HG03280 (cell line): Measurements from ENCODE around the gene RBM26.

Source experiments
- ATAC-seq: cut with Tn5 transposase; IDR thresholded peaks from one replicate; pipeline ENCODE4 v1.9.1; 2021; ENCODE audit warnings: mild to moderate bottlenecking, moderate library complexity; ENCODE audit not compliant: unreplicated experiment

Gene RBM26

DNA sequence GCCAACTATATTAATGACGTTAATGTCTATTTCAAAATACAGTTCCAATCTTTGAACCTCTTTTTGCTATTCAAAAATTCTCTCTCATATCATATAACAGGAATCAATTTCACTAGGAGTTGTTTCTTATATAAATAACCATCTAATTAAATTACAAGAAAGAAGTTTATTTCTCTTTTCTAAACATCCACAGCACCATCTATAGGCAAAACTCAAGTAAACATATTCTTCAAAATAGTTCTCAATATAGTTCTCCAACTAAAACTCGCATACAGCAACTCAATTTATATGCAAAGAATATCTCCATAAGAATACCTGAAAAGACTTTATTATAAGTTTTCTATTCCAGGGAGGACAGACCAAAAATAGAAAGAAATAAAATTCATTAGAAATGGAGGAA lies 65.6 kb downstream of the RBM26 start:
- no peak for ATAC-seq

DNA sequence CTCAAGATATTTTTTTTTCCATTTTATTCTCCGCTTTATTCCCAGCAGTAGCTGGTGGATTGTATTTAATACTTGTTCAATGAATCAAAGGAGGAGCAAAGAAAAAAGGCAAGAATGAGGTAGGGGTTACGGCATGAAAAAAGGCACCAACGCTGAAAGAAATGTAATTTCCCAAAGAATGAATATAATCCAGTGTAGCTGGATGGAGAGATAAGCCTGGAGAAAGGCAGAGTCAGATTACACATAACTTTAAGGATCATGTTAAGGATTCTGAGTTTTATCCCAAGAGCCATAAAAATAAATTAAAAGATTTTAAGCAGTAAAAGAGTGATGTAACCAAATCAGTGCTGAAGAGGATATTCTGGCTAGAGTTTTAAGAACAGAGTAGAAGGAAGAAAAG lies 67.7 kb downstream of the RBM26 start:
- ATAC-seq: no peak

DNA sequence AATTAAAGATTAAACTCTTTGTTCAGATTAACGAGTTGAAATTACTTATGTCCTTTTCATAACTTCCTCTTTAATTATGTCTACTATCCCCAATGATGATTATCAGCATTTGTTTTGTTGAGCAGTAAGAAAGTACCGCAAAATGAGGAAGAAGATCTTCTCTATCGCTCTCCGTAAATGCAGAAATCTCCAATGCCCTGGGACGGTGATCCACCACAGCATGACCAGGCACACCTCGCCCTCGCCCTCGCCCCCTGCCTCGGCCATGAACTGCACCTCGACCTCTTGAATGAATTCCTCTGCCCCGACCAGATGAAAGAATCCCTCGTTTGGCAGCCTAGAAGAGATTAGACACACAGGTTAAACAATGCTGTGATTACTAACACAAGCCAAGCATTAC lies 69.1 kb downstream of the RBM26 start:
- ATAC-seq: no peak

DNA sequence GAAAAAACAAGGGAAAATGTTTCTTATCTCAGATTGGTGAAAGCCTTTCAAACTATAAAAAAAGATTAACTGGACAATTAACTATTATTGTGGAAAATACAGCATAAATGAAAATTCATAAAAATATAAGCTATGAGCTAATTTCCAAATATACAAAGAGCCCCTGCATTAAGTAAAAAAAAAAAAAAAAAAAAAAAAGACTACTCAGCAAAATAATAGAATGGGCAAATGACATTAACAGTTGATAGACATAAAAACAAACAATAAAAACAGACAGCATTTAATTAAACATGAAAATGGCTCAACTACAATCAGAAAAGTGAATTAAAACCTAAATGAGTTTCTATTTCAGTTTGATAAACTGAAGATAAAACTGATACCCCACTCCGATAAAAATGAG lies 77.5 kb downstream of the RBM26 start:
- no peak for ATAC-seq

DNA sequence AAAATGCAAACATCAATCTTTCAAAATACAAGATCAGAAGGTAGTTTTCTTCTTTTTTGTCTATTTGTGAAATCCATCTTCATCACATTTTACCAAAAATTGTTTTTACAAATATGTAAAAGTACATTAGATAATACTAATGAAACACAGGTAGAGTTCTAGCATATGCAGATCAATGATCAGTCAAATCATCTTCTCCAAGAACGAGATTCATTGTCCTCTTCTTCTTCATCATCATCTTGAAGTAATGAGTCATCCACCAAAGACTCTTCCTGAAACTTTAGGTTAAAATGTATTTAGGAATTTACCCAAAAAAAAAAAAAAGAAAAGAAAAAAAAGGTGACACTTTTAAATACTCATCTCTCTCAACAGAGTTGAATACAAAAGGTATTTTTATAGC lies 85.6 kb downstream of the RBM26 start:
- ATAC-seq: no peak

DNA sequence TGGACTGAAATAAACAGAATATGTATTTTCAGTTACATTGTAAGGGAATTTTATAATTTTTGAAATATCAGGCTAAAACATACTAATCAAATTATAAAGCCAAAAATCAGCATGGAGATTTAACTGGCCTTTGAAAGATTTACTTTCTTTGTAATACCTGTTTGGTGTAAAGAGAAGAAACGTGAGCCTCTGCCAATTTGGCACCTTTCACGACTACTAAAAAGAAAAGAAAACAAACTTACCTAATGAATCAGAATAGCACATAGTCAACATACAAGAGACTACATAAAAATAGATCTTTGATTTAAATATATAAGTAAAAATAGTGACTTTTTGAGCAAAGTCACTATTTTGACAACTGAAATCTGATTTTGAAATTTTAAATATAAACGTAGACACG lies 87.4 kb downstream of the RBM26 start:
- no peak for ATAC-seq

DNA sequence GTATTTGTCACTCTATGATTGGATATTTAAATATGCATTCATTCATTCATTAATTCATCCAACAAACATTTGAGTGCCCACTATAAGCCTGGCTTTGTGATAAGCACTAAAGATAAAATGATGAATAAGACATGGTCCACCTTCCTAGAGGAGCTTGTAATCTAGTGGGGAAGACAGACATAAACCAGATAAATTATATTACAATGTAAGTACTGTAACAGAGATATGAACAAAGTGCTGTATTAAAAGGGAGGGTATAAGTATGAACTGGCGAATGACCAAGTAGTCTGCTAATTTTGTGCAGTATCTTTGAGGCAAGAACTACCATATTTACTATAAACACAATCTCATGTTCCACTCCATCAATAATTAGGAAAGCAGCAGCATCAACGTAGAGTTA lies 88.2 kb downstream of the RBM26 start:
- ATAC-seq: no peak

DNA sequence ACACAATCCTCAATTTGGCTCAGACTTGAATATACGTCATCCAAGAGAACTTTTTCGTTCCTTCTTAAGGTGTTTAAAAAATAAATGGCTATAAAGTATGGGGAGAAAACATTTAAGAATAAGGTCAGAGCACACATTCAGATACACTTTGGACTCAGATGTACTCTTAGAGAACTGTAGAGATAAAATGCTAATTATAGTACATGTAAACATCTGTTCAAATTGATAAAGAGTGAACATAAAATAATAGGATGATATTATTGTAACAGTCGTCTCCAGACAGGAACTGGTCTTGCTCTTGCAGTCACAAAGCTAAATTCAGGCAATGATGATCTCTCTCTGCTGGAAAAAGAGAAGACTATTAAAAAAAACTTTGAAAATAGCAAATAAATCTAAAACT lies 91.4 kb downstream of the RBM26 start:
- no peak for ATAC-seq

DNA sequence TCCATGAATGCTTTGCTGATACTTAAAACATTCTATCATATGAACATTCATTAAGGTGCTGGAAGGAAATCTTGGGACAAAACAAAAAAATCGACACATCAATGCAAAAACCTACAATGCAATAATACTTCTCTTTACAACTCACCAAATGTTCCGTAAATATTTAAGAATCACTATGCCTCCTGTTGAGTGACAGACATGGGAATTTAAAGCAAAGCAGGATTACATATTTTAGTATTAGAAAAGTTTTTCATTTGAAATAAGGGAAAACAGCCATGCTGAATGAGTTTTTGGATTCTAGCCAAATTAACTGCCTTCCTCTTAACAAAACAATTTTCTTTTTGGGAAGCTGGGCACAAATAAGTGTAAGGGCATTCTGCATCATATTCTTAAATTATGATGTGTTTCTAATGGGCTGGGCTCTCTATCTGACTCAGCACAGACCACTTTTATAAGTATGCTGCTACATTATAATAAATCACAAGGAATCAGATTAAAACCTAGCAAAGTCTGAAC lies 93.7 kb downstream of the RBM26 start:
- ATAC-seq: no peak

DNA sequence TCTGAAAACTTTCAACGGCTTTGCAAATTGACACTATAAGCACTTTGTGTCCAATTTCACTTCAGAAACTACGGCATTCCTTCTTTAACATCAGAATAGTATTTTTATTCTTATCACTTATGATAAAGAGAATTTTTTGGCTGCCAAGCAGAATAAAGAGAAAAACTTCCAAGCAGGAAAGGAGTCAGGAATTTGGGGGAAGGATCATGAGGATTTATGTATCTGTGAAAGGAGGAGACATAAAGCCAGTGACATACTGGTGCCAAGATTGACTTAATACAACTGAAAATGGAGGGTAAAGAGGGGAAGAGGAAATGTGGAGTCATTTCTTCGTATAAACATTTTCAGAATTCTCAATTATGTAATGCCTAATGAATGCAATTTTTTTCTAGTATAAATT lies 94.7 kb downstream of the RBM26 start:
- ATAC-seq: no peak

DNA sequence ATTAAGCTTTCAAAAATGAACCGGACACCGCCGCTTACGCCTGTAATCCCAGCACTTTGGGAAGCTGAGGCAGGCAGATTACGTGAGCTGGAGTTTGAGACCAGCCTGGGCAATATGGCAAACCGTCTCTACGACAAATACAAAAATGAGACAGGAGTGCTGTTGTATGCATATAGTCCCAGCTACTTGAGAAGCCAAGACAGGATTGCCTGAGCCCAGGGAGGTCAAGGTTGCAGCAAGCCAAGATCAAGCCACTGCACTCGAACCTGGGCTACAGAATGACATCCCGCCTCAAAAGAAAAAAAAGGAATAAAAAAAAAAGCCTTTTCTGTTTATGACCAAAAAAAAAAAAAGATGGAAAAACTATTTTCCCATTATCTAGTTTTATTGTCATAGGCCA lies 96.4 kb downstream of the RBM26 start:
- ATAC-seq: no peak

DNA sequence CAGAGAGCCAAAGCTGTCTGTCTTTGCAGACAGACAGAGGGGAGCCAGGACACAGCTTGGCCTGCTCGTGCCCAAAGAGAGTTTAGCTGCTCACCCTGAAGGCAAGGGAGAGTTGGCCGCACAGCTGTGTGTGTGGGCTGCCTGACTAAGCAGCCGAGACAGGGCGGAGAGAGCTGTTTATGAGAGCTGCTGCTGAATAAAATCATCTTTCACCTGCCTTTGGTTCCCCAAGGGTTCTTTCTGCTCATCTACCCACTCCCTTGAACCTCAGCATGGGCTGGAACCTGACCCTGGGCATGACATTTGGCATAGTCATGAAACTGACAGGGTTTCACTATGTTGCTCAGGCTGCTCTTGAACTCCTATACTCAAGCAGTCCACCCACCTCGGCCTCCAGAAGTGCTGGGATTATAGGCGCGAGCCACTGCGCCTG lies 98.2 kb downstream of the RBM26 start:
- no peak for ATAC-seq

DNA sequence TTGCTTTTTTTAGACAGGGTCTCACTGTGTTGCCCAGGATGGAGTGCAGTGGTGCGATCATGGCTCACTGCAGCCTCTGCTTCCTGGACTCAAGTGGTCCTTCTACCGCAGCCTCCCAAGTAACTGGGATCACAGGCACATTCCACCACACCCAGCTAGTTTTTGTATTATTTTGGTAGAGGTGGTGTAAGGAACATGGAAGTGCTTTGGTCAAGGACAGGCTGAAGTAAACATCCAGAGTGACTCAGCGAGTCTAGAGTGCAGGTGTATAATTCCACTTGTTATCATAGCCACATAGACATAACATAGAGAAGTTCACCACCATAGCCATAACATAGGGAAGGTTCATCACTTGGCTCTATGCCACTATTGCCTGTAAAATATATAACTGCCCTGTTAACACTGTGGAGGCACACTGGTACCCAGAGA lies 98.6 kb downstream of the RBM26 start:
- no peak for ATAC-seq

DNA sequence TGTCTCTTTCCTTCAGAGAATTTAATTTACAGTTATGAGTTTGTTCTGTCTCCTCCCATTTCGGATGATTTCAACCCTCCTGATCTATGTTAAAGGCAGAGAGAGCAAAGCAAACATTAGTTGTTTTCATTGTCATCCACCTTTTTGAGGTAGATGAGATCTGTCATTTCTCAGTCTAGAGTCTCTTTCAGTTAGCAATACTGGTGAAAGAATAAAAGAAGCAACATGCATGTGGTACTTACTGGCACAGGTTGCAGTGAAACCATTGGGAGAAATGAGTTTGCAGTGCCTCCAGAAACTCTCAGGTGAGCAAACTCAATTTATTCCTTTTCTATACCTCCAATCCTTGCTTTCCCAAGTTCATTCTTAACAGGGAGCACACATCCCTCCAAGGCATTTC lies 99.4 kb downstream of the RBM26 start:
- no peak for ATAC-seq

DNA sequence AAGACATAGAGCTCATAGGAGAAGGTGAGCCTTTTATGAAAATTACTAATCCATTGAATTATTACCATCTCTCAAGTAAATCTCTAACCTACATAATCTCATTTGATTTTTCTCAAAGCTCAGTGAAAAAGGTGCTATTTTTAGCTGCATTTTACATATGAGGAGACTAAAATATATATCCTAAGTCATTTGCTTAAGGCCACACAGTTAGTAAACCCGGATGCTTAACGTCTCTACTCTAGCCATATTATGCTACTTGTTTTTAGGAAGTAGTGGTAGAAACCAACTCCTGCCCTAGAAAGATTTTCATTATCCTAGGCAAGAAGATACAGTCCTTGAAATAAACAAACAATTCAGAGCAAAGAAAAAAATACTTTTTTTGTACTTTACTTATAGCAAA lies 108.9 kb downstream of the RBM26 start:
- ATAC-seq: no peak

DNA sequence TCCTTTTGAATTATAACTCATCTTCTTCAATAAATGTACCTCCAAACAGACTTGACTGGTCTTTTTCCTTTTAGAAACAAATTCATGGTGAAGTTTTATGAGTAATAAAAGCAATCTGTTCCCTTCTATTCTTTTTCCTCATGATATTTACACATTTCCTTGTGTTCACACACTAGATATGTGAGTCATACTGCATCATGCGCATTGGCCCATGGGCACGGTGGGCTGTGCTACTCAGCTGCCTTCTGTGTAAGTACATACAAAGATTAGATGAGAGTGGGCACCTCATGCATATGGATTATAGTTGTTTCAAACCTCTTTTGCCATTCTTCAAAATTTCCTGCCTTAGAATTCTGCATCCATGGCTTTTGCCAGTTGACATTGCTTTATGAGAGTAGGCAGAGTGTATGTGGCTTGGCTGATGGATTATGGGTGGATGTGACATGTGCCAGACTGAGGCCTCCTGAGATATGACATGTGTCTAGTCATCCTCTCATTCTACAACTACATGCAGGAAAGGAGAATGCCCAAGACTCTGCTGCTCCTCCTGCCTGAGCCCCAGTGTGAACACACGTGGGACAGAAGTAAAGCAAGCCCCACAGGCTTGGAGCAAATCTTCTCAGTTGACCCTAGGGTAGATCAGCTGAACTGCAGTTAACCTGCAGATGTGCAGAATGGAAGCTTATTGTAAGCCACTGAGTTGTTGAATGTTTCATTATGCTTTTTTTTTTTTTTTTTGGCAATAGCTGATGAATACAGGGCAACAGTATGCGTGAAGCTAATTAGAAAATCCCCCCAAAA lies 109.9 kb downstream of the RBM26 start:
- ATAC-seq: no peak

DNA sequence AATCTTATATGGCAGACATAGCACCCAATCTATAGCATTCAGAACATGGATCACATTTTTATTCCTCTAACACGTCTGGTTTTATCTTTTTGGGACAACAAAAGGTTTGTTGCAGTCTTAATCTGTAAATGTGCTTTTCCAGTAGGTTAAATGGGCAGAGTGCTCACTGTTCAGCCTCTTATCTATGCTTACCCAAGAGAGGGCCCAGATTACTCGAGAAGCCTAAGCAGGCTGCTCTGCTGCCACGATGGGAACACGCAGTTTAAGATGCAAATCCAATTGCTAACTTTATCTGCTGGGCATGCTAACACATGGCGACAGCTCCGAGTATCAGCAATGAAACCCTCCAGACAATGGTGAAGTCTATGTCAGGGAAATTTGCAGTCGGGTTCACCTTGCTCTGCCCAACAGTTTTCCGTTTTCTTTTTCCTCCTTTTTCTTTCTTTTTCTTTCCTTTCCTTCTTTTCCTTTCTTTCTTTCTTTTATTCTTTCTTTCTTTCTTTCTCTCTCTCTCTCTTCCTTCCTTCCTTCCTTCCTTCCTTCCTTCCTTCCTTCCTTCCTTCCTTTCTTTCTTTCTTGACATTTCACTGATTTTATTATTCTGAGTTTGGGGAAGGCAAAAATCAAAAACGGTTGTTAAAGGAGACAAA lies 115.3 kb downstream of the RBM26 start:
- no peak for ATAC-seq

DNA sequence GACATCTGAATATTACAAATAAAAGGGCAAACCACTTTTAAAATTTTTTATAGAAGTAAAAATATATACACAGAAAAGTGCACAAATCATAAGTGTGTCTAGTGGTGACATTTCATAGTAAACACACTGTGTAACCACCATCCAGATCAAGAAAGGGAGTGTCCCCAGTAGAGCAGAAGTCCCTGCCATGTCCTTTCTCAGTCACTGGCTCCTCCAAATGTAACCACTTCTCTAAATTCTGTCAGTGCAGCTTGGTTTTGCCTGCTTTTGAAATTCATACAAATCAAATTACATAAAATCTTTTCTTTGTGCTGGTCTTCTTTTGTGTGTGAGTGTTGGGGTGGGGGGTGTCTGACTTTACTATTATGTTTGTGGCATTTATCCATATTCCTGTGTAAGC lies 116.5 kb downstream of the RBM26 start:
- ATAC-seq: no peak

DNA sequence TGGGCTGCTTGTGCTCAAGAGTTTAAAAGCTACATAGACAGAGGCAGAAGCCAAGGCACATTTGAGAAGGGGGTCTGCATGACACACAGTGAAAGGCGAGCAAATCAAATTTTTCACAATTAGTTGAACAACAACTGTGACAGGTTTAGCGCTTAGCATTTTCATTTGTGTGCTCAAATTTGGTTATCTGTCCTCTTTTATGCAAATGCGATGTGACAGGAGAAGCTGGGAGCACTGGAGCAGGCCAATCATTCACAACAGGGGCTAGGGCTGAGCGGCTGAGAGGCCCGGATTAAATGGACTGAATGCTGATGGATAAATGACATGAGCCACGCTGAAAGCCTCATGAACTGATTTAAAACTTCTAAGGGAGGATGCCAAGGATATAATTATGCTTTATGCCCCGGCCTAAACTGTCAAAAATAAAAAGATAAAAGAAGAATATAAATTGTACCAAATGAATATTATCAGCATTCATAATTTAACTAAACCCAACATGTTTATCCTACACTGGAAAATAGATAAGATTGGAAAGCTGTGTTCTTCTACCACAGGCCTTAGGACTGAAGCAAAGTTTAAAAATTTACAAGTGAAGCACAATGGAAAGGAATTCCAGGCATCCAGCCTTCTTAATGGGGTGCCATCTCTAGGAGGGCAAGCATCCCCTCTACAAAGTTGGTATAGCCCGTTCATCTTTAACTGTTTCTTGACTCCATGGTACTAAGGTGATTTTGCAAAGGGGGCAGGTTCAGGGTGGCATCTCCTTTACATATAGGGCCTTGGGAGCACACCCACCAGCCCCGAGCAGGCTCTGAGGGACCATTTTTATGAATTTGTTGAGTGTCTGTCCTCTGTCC lies 117.9 kb downstream of the RBM26 start:
- no peak for ATAC-seq

DNA sequence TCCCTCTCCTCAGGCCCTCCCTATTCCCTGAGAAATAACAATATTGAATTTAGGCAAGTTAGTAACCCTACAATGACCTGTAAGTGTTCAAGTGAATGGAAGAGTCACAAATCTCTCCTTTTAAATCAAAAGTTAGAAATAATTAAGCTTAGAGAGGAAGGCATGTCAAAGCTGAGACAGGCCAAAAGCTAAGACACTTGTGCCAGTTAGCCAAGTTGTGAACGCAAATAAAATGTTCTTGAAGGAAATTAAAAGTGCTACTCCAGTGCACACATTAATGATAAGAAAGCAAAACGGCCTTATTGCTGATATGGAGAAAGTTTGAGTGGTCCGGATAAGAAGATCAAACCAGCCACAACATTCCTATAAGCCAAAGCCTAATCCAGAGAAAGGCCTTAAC lies 120.9 kb downstream of the RBM26 start:
- ATAC-seq: no peak

DNA sequence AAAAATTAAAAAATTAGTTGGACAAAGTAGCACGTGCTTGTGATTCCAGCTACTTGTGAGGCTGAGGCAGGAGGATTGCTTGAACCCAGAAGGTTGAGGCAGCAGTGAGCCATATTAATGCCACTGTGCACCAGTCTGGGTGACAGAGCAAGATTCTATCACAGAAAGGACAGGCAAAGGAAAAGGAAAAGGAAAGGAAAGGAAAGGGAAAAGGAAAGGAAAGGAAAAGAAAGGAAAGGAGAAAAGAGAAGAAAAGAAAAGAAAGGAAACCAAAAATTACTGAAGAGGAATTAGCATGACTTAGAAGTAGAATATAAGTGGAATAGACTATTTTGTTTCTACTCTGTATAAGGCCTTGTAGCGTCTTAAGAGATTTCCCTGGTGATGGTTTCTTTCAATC lies 122.3 kb downstream of the RBM26 start:
- ATAC-seq: no peak

DNA sequence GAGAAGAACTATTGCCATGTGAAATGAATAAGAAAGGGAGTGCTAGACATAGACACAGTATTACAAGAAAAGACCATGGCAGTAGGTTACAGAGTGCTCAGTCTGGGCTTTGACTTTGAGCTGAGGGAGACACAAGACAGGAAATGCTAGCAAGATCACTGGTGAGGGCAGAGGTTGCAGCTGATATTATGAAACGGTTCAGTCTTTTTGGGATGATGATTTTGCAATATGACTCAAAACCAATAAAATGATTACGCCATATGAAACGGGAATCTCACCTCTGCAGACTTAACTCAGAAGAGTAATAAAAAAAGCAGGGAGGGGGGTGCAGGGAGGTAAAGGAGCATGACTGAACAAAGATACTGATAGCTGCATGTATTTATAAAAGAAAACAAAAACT lies 123.1 kb downstream of the RBM26 start:
- no peak for ATAC-seq
